NCI-H1930 (cell line): ENCODE measurements around the gene CIAO3.
"Not testable (repeated sequence)": the region's sequence is repeated elsewhere in the genome, so short reads cannot be mapped to it uniquely, and the experiment has no call there.

Experiments
- DNase-seq, 2 experiments: peaks; one replicate each; lab custom pipeline; 2025; lab: John Stamatoyannopoulos, UW

CIAO3 gene

GRCh38 chr16:723695-724094 is 17.1 kb downstream of the CIAO3 start:
- DNase-seq, result no peak

DNA sequence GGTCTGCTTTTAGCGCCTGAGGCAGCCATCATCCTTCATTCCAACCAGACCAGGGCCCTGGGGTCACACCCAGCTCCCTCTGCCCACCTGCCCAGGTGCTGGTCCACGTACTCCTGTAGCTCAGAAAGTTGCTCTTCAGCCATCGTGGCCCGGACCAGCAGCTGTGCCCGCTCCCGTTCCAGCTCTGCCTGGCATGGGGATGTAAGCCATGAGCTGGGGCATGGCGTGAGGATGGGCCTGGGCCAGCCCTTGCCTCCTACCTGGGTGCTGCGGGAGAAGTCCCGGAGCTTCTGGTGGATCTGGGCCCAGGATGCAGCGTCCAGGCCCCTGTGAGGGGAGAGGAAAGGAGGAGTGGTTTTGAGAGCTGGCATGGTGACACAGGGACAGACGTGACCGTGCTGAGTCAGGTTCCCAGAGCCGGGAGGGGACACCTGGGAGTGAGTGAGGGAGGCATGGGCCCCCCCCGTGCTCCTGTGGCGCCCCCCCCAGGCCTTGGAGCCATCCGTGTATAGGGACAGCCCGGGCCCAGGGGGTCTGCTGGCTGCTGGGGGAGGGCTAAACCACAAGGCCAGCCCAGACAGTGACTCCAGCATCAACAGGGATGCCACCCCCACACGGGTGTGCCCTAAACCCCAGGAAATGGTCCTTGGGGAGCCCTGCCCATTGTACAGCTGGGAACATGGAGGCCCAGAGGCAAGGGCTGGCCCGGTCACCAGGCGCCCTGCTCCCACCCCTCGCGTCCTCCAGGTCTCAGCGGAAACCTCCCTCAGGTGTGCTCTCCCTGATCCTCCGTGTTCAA is 17.8 kb downstream of the CIAO3 start:
- DNase-seq, result no peak

DNA sequence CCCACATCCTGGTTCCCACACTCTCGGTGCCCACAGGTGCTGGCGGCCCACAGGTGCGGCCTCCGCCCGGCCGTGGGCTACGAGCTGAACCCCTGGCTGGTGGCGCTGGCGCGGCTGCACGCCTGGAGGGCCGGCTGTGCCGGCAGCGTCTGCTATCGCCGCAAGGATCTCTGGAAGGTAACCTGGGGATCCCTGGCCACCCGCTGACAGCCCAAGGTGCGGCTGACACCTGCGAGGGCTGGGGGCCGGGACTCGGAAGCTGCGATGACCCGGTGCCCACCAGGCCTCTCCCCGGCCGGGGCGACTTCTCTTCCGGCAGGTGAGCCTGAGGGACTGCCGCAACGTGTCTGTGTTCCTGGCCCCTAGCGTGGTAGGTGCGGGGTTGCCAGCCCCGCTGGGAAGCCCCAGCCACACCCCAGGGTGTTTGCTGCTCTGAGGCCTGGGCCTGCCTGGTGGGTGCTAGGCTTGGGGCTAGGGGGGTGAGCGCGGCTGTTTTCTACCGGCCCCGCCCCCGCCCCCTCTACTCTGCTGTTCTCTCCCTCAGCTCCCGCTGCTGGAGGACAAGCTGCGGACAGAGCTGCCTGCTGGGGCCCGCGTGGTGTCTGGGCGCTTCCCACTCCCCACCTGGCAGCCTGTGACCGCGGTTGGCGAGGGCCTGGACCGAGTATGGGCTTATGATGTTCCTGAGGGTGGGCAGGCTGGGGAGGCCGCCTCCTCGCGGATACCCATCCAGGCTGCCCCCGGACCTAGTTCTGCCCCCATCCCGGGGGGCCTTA is 18.8 kb downstream of the CIAO3 start:
- no peak for DNase-seq

DNA sequence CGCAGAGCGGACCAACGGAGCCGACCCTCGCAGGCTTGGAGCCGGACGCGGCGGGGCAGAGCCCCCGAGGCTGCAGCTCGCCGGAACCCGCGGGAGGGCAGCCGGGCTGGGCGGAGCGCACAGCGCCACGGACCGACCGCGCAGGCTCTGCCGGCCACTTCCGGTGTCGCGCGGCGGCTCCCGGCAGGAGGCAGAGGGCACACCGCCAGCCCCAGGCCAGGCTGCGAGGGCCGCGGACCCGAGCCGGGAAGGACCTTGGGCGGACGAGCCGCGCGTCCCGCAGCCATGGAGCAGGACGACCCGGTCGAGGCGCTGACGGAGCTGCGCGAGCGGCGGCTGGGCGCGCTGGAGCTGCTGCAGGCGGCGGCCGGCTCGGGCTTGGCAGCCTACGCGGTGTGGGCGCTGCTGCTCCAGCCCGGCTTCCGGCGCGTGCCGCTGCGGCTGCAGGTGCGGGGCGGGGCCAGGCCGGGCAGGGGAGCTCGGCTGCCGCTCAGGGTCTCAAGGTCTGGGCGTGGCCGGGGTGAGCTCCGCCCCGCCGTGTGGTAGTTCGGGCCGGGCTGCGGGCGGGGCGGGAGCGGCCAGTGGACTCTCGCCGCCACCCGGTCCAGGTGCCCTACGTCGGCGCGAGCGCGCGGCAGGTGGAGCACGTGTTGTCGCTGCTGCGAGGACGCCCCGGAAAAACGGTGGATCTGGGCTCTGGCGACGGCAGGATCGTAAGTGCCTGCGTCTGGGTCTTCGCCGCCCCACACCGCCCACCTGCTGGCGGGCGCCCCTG is 19.6 kb downstream of the CIAO3 start, which contains the start of gene ANTKMT:
Gene ANTKMT (plus strand): TSS at position 157 of the 775 bp plus-strand sequence. CDS start 129 bp downstream, at position 286.
- DNase-seq, result peak; percentile 88 to 94

DNA sequence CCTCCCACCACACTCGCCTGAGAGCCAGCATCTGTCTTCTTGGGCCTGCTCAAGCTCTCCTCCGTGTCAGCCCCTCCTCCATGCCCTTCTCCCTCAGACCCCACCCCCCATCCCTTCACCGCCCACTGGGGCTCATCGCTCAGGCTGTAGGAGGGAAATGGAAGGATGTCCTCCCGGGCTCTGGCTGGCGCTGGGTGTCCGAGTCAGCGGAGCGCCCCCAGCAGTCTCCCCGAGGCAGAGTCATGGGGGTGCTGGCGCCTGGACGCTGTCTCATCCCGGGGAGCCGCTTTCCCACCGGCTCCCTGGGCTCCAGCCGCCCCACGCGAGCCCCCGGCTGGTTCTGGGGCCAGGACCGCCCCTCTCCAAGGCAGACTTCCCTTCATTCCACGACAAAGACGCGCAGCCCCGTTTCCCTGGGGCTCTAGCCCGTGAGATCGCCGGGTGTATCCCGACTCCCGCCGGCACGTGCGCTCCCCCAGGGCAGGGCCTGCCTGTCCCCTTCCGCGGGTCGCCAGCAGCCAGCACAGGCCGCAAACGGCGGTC is 20.3 kb downstream of the CIAO3 start:
- DNase-seq, result peak; percentile 57

GRCh38 chr16:719815-720446 is 20.9 kb downstream of the CIAO3 start:
- no peak for DNase-seq

DNA sequence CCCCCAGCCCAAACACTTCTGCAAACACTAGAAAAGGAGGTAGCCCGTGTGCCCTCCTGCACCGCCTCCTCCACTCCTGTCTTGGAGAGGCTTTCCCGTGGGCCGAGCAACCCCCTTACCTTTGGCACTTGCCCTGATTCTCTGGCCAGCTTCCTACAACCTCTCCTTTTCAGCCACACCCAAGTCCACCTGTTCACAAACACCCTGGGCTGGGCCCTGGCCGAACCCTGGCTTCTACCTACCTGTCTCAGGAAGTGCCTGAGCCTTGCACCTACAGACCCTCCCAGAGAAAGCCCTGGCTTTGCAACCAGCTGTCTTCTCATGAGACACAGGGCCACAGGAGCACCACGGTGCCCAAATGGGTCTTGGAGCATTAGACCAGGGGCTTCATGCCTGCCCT is 21.9 kb downstream of the CIAO3 start:
- no peak for DNase-seq

- DNase-seq, result no peak
Observed at GRCh38 chr16:718389-718788, 22.4 kb downstream of the CIAO3 start.

DNA sequence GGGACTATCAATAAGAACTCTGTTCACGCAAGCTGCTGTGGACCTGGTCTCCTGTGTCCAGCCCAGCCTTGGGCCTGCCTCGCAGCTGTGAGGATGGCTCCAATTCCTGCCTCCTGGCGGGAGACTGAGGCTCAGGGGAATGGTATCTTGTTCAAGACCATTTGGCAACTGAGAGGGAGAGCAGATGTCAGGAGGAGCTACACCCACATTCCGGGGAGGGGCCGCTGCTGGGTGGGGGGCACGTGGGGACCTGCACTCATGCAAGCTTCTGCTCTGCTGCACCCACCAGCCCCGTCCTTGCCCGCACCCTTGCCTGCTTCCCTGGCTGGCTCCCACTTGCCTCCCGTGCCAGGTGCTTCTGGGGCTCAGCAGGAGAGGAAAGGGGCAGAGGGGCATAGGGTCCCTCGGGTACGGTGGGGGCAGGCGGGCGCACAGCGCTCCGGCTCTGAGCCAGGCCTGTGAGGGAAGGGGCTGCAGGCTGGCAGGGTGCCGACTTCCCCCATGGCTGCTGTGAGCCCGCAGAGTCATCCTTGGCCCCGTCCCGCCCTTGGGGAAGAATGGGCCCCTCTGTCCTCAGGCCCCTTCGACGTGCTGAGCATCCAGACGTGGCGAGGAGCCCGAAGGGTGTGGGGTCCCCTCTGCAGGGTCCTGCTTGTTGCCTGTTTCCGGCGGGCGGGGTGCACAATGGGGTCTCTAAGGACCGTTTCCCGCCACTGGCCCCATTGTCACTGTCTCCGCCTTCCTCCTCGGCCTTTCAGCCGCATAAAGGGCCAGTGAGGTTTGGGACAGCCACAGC is 23.1 kb downstream of the CIAO3 start:
- DNase-seq, result no peak

DNA sequence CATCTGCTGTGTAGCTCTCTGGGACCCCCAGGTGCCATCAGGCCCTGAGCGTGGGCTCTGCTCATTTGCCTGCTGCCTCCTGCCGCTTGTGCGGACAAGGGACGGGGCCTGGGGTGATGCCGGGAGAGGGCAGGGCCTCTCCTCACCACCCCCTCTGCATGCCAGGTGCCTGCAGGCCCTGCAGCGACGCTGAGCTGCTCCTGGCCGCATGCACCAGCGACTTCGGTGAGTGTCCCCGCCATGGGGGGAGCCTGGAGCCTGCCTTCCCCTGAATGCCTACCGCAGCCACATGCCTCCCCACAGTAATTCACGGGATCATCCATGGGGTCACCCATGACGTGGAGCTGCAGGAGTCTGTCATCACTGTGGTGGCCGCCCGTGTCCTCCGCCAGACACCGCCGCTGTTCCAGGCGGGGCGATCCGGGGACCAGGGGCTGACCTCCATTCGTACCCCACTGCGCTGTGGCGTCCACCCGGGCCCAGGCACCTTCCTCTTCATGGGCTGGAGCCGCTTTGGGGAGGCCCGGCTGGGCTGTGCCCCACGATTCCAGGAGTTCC is 23.9 kb downstream of the CIAO3 start:
- DNase-seq, result no peak

- DNase-seq, result no peak
Observed at GRCh38 chr16:716200-716568, 24.6 kb downstream of the CIAO3 start.

DNA sequence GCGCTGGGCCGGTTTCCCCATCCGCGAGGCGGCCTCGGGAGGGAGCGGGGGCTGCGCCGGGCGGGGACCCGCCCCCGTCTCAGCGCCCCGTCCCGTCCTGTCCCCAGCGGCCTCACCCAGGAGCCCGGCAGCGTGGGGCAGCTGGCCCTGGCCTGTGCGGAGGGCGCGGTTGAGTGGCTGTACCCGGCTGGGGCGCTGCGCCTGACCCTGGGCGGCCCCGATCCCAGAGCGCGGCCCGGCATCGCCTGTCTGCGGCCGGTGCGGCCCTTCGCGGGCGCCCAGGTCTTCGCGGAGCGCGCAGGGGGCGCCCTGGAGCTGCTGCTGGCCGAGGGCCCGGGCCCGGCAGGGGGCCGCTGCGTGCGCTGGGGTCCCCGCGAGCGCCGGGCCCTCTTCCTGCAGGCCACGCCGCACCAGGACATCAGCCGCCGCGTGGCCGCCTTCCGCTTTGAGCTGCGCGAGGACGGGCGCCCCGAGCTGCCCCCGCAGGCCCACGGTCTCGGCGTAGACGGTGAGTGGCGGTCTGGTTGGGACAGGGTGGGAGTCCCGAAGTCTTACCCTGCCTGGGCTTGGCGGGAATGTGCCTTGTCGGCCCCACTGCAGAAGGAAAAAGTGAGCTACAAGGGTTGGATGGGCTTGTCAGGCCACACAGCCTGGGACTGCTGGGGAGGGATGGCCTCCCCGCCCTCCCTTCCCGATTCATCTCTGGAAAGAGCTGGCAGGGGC is 25.2 kb downstream of the CIAO3 start:
- peak in 1 of 2 experiments; percentile 40 for DNase-seq

DNA sequence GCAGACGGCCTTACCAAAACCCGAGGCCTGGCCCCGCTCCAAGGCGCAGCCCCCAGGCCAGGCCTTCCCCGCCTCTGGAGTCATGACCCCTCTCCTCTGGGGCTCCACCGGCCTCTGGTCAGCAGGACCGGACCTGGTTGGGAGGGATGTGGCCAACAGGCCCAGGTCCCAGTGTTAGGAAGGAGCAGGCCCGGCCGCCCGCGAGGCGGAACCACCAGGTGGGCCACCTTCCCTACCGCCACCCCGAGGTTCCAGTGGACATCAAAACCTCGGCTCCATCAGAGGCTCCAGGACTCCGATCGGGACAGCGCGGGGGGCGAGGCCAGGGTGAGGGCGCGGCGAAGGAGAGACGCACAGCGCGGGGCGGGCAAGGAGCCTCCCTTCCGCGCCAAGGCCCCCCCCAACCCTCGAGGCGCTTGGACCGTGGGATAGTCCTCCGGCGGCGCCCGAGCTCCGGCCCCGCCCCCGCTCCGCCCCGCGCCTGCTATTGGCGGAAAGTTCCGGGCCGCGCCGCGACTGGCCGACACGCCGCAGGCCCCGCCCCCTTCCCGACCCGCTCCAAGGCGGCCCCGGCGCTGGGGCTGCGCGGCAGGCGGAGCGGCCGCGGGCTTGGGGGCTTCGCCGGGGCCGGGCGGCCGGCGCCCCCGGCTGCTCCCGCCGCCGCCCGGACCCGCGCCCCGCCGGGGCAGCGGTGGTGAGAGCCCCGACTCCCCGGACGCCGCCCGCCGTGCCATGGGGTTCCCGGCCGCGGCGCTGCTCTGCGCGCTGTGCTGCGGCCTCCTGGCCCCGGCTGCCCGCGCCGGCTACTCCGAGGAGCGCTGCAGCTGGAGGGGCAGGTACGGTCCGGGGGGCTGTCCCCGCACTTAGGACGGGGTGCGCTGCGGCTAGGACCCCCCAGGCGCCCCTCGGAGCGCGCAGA is 26.0 kb downstream of the CIAO3 start, which contains the start of gene METRN:
Gene METRN (plus strand): TSS at position 561 of the 919 bp plus-strand sequence. CDS start 172 bp downstream, at position 733.
- DNase-seq, result peak; percentile 68 to 83

DNA sequence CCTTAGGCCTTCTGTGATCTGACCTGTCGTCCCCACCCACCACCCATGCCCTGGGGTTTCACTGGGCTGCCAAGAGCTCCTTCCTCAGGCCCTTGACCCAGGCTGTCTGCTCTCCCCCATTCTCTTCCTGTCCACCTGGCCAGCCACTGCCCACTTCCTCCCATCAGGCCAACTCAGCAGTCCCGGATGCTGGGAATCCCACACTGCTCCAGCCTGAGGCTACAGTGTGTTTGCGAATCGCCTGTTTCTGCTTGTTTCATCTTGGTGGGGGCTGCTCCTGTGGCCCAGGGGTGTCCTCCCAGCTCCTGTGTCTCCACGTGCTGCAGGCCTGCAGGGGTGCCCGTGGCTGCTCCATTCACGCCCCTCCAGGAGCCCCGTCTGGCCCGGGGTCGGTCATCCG is 26.7 kb downstream of the CIAO3 start:
- no peak for DNase-seq

- DNase-seq, result not testable (repeated sequence)
Observed at GRCh38 chr16:712740-713250, 28.0 kb downstream of the CIAO3 start.

GRCh38 chr16:711548-712320 is 29.1 kb downstream of the CIAO3 start:
- peak; percentile 54 to 67 for DNase-seq

DNA sequence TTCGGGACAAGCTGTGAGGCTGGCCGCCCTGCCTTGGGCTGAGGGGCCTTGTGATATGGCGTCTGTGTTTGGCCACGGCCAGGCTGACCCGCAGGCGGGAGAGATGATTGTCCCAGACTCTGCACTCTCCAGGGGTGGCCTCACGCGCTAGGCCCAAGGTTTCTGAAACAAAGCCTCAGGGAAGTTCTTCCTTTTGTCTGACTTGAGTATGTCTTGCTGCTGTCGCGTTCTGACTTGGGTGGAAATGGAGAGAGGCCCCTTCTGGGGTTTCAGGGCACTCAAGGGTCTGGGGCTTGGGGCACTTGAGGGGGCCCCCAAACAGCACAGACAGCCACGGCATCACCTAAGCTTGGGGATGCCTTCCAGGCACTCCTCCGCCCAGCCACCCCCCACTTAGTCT is 29.7 kb downstream of the CIAO3 start:
- no peak for DNase-seq
